GM13976 (cell line): ENCODE measurements around the gene RNF213.
"Not testable (repeated sequence)": the region's sequence is repeated elsewhere in the genome, so short reads cannot be mapped to it uniquely, and the experiment has no call there.

Experiments used
- DNase-seq: peaks from one replicate; pipeline ENCODE4 v3.0.0; 2012; ENCODE audit warnings: low spot score
- in situ Hi-C: fragments of 300-500 bp; cut with MboI; formaldehyde crosslinking; loops from one replicate; pipeline ENCODE4 v1.12.0; 2022; ENCODE audit warnings: low sequenced_read_pairs, mixed read lengths, inconsistent platforms; ENCODE audit not compliant: unreplicated experiment
- TF ChIP-seq, protein P1 (sequence below): IDR thresholded peaks from 2 replicates; pipeline ENCODE4 v1.5.1; 2012; ENCODE audit warnings: borderline replicate concordance, mild to moderate bottlenecking; ENCODE audit not compliant: insufficient read depth; ENCODE audit errors: extremely low read depth, missing control alignments, control extremely low read depth

Gene RNF213

DNA sequence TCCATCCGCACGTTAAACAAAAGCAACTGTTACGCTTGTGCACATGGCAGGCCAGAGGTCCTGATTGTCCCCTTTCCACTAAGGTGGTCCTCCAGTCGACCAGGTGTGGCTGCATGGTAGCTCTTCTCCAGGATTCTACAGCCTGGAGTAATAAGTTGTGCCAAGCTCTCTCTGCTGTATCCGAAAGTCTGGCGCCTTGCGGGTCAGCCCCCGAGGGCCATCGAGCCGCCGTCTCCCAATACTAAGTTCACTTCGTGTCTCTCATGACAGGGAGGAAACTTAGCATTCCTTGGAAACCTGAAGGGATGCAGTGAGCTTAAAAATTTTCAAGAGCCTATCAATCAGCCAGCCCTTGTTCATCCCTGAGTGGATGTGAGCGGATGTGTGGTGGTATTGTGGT lies 149.0 kb downstream of the RNF213 start:
- no peak for DNase-seq
- TF ChIP-seq, protein P1, sequence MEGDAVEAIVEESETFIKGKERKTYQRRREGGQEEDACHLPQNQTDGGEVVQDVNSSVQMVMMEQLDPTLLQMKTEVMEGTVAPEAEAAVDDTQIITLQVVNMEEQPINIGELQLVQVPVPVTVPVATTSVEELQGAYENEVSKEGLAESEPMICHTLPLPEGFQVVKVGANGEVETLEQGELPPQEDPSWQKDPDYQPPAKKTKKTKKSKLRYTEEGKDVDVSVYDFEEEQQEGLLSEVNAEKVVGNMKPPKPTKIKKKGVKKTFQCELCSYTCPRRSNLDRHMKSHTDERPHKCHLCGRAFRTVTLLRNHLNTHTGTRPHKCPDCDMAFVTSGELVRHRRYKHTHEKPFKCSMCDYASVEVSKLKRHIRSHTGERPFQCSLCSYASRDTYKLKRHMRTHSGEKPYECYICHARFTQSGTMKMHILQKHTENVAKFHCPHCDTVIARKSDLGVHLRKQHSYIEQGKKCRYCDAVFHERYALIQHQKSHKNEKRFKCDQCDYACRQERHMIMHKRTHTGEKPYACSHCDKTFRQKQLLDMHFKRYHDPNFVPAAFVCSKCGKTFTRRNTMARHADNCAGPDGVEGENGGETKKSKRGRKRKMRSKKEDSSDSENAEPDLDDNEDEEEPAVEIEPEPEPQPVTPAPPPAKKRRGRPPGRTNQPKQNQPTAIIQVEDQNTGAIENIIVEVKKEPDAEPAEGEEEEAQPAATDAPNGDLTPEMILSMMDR, result no peak
- in situ Hi-C loops, result no loop called here

DNA sequence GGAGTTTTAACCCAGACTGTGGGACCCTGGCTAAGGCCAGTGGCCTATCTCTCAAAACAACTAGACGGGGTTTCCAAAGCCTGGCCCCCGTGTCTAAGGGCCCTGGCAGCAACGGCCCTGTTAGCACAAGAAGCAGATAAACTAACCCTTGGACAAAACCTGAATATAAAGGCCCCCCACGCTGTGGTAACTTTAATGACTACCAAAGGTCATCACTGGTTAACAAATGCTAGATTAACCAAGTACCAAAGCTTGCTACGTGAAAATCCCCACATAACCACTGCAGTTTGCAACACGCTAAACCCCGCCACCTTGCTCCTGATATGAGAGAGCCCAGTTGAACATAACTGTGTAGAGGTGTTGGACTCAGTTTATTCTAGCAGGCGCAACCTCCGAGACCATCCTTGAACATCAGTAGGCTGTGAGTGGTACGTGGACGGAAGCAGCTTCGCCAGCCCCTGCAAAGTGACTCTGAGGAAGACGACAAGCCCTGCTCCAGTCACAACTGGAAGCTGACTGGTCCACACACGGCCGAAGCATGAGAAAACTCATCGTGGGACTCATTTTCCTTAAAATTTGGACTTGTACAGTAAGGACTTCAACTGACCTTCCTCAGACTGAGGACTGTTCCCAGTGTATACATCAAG lies 149.9 kb downstream of the RNF213 start:
- in situ Hi-C loops, DNase-seq: not testable (repeated sequence)

DNA sequence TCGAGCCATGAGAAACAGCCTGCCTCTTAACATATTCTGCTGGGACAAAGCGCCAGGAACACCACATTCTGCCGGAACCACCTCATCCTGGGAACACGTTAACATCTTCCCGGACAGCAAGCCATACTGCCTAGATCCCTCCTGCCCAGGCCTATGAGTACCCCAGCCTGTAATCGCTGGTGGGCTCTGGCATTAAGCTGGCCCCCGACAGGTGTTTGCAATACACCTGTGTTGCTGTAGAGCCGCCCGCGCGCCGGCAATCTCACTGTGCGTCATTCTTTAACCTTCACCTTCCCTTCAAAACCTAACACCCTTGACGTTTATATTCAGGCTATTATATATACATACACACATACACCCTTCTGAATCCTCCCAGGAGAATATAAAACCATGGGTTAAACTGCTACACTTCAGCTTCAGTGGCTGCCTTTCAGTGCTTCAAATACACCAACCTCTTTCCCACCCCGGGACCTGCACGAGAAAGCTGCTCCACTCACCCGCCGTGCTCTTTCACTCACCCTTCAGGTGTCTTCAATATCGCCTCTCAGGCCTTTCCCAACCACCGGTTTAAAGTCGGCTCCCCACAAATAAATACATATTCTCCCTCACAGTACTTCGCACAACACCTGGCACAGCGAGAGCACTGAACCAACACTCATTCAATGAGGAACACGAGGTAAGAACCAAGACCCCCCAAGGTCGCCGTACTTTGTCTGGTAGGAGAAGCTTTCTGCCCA lies 153.3 kb downstream of the RNF213 start:
- DNase-seq, result no peak
- TF ChIP-seq, protein P1, result no peak
- in situ Hi-C loops, result no loop called here

DNA sequence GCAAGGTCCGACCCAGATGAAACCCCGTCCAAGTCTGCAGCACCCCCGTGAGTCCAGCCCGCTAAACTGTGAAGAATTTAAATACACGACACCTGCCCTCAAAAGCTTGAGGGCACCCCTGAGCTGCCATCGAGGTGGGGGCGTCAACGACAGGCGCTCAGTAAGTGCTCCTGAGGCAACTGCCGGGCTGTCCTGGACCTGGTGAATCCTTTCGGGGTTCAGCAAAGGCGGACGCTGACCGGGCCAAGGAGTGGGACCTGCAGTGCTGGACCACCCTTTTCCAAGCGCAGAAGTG lies 153.8 kb downstream of the RNF213 start:
- in situ Hi-C loops, result no loop called here
- TF ChIP-seq, protein P1, result no peak
- no peak for DNase-seq

DNA sequence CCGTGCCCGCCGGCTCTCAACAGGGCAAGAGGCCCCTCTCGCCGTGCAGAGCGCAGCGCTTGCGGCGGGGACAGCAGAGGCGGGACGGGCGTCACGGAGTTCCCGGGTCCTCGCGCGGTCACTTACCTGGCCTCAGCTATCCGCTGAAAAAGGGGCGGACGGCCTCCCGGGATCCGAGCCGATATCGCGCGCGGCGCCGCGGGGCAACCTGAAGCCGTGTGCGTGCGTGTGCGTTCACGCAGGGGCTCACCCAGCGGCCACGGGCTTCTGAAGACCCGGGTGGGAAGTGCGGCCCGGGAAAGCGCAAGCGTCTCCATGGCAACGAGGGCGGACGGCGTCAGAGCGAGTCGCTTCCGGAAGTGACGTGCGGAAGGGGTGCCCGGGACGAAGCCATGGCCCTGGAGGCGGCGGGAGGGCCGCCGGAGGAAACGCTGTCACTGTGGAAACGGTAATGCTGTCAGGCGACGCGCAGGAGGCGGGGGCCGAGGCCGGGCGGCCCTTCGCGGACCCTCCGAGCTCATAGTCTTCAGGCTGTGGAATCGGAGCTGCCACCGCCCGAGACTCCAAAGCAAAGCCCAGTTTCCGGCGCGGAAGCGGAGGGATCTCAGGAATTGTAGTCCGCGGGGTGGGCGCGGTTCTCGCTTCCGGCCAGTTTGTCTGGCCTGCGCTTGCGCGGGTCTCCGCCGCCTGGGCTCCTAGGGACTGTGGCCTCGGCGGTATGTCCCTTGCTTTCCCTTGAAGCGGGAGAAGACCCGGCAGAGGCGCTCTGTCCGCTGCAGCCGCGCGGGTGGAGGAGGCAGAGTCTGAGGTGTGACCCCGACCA lies 154.4 kb downstream of the RNF213 start, which contains the start of gene ENDOV:
Gene ENDOV, plus strand, starts transcription at position 365 of the 823 bp plus-strand sequence. Its CDS starts 28 bp downstream, at position 393.
- in situ Hi-C loops, result no loop called here
- peak; percentile 100 for DNase-seq
- TF ChIP-seq, protein P1, result no peak

DNA sequence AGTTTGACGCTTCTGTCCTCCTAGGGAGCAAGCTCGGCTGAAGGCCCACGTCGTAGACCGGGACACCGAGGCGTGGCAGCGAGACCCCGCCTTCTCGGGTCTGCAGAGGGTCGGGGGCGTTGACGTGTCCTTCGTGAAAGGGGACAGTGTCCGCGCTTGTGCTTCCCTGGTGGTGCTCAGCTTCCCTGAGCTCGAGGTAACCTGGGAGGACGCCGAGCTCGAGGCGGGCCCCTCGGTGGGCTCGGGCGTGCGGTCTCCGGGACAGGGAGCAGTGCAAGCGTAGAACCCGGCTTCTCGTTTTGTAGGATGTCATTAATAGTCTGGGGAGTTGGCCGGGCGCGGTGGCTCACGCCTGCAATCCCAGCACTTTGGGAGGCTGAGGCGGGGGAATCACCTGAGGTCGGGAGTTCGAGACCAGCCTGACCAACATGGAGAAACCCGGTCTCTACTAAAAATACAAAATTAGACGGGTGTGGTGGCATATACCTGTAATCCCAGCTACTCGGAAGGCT lies 155.0 kb downstream of the RNF213 start:
- TF ChIP-seq, protein P1, result no peak
- in situ Hi-C loops, result no loop called here
- no peak for DNase-seq

DNA sequence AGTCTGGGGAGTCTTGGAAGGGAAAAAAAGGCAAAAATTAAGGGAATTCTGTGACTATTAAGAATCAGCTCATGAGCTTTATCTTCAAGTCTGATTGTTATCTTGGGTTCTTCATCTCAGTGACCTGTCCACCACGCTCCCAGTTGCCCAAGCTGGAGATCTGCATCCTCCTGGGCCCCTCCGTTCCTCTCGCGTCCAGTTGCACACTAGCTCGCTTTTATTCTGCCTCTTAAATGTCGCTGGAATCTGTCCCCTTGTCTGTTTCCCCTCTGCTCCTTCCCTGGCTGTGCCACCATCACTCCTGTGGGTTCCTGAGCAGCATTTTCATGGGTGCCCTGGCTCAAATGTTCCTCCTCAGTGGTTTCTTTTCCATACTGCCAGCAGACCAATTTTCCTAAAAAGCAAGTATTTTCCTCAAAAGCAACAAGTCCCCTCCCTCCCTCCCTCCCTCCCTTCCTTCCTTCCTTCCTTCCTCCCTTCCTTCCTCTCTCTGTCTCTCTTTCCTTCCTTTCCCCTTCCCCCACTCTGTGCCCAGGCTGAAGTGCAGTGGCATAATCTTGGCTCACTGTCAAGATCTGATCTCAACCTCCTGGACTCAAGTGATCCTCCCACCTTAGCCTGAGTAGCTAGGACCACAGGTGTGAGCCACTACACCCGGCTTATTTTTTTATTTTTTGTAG lies 155.7 kb downstream of the RNF213 start:
- DNase-seq, result no peak
- TF ChIP-seq, protein P1, result no peak
- in situ Hi-C loops, result no loop called here
